ENCODE data around the gene SLC28A2. TPM values are rescaled to one million over a fixed set of nuclear protein-coding genes. Genes with fewer than 3 reads are reported as not detected.
A peak's percentile ranks its signal among the peaks of the same experiment; 100 is the strongest.

SLC28A2 gene
- not detected in 2 replicates for total RNA-seq

- no peaks in the 10 kb centered on the region for H3K27me3 ChIP-seq (ENCODE audit: control insufficient read depth, insufficient read depth, low read length)
- DNase-seq (ENCODE audit: low read depth), result no peak
- FAIRE-seq, result no peak
- H3K4me3 ChIP-seq (ENCODE audit: low read depth, low read length), result no peak within 1 kb of the TSS
- TF ChIP-seq CTCF (IDR thresholded peaks at IDR 0.05; ENCODE audit: insufficient read depth, low read length, severe bottlenecking), result no peak
- no peaks in the 10 kb centered on the region for H3K36me3 ChIP-seq (ENCODE audit: control insufficient read depth, insufficient read depth, low read length)
These were observed at the start of gene SLC28A2 for GRCh38 chr15:45251888-45252287. Gene SLC28A2 (plus strand): TSS chr15:45252234. CDS start chr15:45253216, 982 bp downstream.

GRCh38 chr15:45203182-45203581 lies 48.9 kb upstream of the SLC28A2 start:
- no peak for TF ChIP-seq CTCF (IDR thresholded peaks at IDR 0.05; ENCODE audit: insufficient read depth, low read length, severe bottlenecking)

GRCh38 chr15:45205192-45205591 lies 46.8 kb upstream of the SLC28A2 start:
- Histone ChIP-seq H3K27me3 (ENCODE audit: control insufficient read depth, insufficient read depth, low read length) (no peaks in the 10 kb centered on the region), H3K4me3 (ENCODE audit: low read depth, low read length) (no peak overlapping the region), H3K36me3 (ENCODE audit: control insufficient read depth, insufficient read depth, low read length) (no peaks in the 10 kb centered on the region)
- FAIRE-seq (no peak), DNase-seq (ENCODE audit: low read depth) (peak; percentile 68)
- peak; percentile 96 for TF ChIP-seq CTCF (IDR thresholded peaks at IDR 0.05; ENCODE audit: insufficient read depth, low read length, severe bottlenecking)

More at GRCh38 chr15:45203182-45203581, 48.9 kb upstream of the SLC28A2 start:
- Histone ChIP-seq H3K27me3 (ENCODE audit: control insufficient read depth, insufficient read depth, low read length) (no peaks in the 10 kb centered on the region), H3K36me3 (ENCODE audit: control insufficient read depth, insufficient read depth, low read length) (no peaks in the 10 kb centered on the region), H3K4me3 (ENCODE audit: low read depth, low read length) (no peak overlapping the region)
- FAIRE-seq (no peak), DNase-seq (ENCODE audit: low read depth) (no peak)

- H3K4me3 ChIP-seq (ENCODE audit: low read depth, low read length), result no peak overlapping the region
- no peaks in the 10 kb centered on the region for H3K36me3 ChIP-seq (ENCODE audit: control insufficient read depth, insufficient read depth, low read length)
- no peak for DNase-seq (ENCODE audit: low read depth)
- H3K27me3 ChIP-seq (ENCODE audit: control insufficient read depth, insufficient read depth, low read length), result no peaks in the 10 kb centered on the region
- TF ChIP-seq CTCF (IDR thresholded peaks at IDR 0.05; ENCODE audit: insufficient read depth, low read length, severe bottlenecking), result no peak
- FAIRE-seq, result no peak
These were observed 39.5 kb upstream of the SLC28A2 start for GRCh38 chr15:45212493-45212892.

- FAIRE-seq, result no peak
These were observed 30.9 kb upstream of the SLC28A2 start for GRCh38 chr15:45221053-45221599.

More at GRCh38 chr15:45221053-45221599, 30.9 kb upstream of the SLC28A2 start:
- Histone ChIP-seq H3K36me3 (ENCODE audit: control insufficient read depth, insufficient read depth, low read length) (no peaks in the 10 kb centered on the region), H3K27me3 (ENCODE audit: control insufficient read depth, insufficient read depth, low read length) (no peaks in the 10 kb centered on the region), H3K4me3 (ENCODE audit: low read depth, low read length) (no peak overlapping the region)
- no peak for DNase-seq (ENCODE audit: low read depth)
- no peak for TF ChIP-seq CTCF (IDR thresholded peaks at IDR 0.05; ENCODE audit: insufficient read depth, low read length, severe bottlenecking)
